PFSK-1 (cell line): ENCODE results near the gene HELZ.

Experiments used
- POLR2AphosphoS5 ChIP-seq: IDR thresholded peaks from 2 replicates; pipeline ENCODE4 v1.6.1; 2012; ENCODE audit warnings: low read depth, mild to moderate bottlenecking, control low read depth, low read length, moderate library complexity
- SIN3A ChIP-seq: IDR thresholded peaks from 2 replicates; pipeline ENCODE4 v1.6.1; 2012; ENCODE audit warnings: mild to moderate bottlenecking, low read length, moderate library complexity, borderline replicate concordance; ENCODE audit not compliant: insufficient read depth

- TF ChIP-seq SIN3A (no peak), POLR2AphosphoS5 (no peak)
Measured at GRCh38 chr17:67040652-67041051, 204.3 kb downstream of the HELZ start.
